ENCODE measurements around the gene ADRB1. TPM values are rescaled to one million over a fixed set of nuclear protein-coding genes. Genes with fewer than 3 reads are reported as not detected.

ADRB1 gene
- polyA plus RNA-seq, 1 donor: not detected

DNA sequence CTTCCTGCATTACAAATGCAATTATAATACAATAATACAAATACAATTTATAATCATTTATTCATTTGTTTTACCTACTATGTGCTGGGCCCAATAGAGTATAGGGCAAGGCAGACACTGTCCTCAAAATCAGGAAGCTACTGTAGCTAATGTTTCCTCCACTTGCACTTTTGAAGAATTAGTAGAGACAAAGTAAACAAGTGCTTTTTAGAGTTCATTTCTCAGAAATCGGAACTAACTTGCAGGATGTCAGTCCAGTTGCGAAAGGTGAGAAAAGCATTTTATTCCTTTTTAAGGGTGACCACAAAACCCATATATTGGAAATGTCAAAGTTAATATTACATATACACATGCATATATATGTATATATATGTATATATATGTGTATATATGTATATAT, 14.2 kb downstream of the ADRB1 start:
- no peak for DNase-seq

DNA sequence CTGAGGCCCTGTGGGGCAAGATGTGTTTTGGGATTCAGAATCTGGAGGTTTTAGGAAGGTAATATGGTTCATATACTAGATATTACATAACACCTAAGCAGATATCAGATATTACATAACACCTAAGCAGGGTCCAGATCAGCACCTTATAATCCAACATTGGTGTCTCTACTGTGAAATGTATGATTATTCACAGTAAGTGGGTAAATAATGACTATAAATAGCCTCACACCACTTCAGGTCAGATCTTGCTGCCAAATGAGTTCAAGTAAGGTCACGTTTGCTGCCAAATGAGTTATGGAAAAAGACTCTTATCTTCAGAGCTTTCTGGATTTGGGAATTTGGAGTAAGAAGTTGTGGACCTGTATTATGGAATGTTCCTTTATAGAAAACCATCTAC, 14.6 kb downstream of the ADRB1 start:
- no peak for DNase-seq

DNA sequence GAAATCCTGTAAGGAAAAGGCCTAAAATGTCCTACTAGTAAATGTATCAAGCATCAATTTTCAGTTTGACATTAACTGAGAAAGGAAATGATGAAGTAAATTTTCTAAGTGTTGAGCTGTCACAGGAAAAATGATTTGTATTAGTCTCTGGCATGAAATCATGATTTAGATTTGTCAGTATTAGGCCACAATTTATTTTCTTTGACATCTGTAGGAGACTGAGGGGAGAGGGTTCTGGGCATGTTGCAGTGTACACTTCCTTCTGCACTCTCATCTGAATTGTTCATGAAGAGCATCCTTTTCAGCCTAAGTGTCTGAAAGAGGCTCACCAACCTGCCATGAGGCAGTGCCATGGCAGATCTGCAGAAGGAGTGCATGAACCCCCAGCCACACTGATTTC, 15.9 kb downstream of the ADRB1 start:
- no peak for DNase-seq

DNA sequence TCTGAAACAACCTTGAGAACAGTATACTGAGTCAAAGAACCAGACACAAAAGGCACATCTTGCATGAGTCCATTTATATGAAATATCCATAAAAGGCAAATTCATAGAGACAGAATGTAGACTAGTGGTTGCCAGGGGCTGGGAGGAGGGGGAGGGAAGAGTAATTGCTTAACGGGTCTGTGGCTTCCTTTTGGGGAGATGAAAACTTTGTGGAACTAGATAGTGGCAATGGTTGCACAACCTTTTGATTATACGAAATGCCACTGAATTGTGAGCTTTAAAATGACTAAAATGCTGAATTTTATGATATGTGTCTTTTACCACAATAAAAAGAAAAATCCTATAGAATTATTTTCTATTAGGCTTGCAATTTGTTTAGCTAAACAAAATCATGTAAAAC, 16.8 kb downstream of the ADRB1 start:
- no peak for DNase-seq

DNA sequence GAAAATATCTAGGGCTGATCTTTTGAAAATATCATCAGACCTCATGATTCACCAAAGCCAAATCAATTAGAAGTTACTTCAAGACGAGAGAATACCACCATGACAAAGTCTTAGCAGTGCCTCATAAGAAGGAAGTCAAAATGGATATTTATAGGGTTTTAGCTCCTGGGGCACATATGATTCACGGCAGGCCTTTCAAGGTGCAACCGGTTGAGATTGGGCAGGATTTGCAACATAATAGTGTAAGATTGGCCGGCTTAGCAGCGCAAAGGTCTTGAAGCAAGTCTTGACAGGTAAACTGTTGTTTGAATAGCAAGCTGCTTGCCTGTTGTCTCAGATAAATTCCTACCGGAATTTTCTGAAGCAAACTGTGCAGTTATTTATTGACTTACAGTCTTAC, 17.5 kb downstream of the ADRB1 start:
- DNase-seq: no peak

DNA sequence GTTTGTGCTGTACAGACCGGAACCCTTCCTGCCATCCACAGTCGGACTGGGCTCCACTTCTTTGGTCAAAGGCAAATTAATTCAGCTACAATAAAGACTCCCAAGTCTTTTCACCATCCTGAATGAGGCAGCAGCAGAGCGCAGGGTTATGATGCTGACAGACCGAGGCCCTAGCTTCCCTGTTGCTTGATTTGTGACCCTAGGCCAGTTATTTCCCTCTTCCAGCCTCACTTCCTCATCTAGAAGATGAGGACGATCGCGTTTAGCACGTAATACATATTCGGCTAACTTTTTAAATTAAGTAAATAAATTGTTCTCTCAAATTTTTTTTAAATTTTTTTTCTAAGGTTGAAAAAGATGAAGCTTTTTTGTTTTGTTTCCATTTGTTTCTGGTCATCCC, 18.1 kb downstream of the ADRB1 start:
- DNase-seq: no peak

DNA sequence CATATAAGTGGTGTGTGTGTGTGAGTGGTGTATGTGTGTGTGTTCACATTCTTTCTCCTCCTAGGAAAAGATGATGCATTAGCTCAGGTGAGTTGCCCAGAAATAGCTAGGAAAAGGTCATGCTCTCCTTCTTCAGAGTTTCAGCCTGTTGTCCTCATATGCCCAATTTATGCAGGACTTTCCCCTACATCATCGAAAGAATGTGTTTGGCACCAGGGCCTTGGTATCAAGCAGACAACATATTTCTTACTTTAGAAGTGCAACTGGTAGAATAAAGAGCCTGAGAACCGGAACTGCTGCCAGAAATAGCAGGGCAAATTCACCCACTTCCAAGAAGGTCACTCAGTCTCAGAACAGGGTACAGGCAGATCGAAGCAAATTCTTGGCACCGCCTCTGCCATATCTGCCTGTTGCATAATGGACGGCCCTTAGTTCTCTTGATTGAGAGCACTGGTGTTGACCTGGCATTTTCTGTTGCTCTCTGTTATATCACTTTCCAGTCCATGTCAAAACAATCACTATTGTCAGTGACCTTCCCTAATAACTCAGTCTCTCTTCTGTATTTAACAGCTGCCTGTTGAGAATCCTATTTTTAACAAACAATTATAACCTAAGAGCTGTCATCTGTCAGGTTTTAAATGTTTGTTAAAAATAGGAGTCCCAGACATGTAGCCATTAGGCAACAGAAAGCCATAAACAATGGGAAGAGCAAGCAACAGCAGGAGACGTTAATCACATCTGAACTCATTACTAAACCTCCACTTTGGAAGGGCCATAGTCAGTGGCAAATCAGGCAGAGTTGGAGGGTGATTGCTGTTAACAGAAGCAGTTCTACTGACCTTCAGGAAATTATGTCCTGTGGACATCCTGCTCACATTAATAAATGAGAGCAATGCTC, 20.7 kb downstream of the ADRB1 start:
- no peak for DNase-seq

DNA sequence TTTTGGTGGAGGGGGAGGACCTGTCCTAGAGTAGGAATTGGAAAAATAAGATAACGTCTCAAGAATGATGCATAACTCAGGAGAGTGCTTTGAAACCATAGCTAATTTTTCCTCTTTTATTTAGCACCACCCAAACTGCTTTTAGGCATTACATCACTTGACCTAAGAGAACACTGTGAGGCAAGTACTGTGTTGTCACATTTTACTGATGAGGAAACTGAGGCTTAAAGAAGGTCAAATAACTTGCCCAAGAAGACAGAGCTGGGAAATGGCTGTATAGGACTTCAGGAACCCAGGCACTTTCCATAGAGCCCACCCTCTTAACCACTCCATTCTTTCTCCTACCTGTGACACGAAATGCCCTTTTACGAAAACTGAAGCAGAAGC, 21.4 kb downstream of the ADRB1 start:
- DNase-seq: no peak

DNA sequence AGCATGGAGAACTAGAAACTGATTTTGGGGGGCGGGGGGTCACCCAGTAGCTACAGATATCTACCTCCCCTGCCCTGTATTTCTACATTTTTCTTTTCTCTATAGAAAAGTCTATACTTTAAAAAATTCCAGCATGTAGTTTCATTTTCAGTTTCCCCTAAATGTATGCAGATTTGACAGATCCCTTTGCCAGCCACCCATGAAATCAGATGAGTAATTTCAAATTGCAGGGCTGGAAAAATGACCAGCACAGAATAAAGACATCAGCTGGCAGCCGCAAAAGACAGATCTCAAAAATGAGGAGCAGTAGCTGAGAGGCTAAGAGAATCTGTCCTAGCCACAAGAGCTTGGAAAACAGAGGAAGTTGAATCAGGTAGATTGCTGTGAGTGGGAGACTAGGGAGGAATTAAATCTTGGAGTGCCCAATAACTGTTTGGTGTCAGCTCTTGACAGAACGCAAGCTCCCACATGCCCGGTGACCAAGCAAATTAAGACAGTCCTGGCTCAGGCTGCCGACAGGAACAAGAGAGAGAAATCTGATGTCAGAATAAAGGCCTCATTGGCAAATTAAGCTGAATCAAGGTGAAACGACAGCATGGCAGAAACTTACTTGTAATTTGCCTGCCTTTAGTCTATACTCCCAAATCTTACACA, 24.5 kb downstream of the ADRB1 start:
- DNase-seq: no peak

DNA sequence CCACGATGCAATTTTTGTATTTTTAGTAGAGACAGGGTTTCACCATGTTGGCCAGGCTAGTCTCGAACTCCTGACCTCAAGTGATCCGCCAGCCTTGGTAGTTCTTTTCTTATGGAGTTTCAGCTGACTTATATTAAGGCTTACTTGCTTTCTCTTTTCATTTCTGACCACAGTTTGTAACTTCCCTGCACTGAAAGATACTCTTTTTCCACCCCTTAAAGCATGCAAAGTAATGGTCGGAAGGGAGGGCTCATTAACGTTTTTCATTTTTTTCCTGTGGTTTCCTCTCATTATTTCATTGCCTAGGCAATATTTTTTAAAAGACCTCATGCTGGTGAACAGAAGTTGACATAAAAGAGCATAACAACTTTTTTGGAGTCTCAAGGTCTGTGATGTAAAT, 27.0 kb downstream of the ADRB1 start:
- DNase-seq: no peak

DNA sequence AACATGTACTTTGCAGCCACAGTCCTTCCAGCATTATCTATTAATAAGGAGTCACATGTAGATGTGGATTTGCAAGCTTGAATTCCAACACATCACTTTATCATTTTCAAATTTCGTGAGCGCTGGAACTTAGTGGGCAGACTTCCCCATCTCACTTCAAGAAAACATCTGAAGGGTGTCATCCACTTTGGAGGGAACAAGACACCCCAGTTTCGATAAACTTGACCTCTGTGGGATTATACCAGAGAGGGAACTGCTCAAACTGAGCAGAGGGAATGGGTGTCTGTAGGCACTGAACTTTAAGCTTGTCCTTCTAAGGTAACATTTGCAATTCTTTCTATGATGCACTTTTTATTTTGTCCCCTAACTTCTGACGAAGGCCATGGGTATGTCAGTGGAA, 27.5 kb downstream of the ADRB1 start:
- DNase-seq: no peak

DNA sequence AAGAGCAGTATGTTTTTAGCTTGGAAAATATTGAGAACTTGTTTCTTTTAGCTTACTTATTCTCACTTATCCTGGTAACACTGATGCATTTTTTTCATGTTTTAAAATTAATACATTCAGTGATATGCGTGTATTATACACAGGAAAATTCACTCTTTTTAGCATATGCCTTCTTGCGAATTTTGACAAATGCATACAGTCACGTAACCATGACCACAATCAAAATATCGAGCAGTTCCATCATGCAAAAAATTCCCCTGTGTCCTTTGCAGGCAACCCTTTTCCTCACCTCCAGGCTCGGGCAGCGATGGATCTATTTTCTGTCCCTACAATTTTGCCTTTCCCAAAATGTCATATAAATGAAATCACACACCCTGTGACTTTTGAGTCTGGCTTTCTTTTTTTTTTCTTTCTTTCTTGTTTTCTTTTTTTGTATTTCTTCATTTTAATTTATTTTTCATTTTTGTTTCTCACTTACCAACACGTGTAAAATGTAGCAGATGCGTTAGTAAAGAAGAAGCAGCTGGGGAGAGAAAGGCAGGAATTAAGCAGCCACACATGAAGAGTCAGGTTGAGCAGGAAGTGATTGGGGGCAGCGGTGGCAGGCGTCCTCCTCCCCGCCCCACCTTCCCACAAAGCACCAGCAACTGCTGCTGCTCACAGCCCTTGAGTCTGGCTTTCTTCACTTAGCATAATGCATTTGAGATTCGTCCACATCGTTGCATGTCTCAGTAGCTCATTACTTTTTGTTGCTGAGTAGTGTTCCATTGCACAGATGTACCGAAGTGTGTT, 29.9 kb downstream of the ADRB1 start:
- no peak for DNase-seq

DNA sequence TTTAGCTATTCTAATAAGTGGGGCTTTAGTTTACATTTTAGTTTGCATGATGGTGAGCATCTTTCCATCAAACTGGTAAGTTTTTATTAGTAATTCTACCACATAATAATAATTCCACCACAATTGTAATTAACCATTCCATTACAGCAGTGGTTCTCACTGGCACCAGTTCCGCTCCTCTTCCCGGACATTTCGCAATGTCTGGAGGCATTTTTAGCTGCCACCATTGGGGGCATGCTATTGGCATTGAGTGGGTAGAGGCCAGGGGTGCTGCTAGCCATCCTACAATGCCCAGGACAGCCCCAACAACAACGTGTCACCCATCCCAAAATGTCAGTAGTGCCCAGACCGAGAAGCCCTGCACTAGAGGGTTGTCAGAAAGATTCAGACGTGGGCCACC, 31.4 kb downstream of the ADRB1 start:
- no peak for DNase-seq

DNA sequence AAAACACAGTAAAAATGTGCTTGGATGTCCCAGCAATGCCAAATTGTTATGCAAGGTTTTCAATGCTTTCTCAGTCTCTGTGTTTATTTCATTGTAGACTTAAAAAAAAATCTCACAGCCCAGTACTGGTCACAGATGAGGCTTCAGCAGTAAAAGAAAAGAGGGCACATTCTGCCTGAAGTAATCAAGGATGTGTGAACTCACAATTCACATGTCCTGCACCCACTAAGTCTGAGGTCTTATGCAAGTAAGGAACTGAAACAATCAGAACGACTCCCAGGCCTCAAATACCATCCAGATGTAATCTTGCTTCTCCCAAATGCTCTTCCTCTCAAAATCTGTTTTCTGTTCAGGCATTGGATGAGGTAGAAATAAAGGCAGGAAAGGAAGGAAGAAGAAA, 33.7 kb downstream of the ADRB1 start:
- DNase-seq: no peak

DNA sequence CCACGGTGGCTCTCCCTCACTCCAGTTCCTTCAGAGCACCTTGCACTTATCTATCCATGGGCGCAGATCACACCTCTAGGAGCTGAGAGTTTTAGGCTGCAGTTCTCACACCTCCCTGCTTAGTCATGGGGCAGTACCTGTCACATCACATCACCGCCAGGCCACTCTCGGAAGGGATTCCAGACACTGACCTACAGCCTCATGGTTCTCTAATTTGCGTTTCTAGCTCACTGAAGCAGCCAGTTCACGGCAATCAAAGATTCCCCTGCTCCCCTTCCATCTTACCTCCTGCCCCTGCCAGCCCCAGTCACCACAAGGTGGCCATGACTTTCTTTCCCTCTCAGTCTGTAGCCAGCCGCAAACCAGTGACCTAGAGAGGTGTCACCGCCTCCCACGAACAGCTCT, 34.2 kb downstream of the ADRB1 start:
- no peak for DNase-seq

DNA sequence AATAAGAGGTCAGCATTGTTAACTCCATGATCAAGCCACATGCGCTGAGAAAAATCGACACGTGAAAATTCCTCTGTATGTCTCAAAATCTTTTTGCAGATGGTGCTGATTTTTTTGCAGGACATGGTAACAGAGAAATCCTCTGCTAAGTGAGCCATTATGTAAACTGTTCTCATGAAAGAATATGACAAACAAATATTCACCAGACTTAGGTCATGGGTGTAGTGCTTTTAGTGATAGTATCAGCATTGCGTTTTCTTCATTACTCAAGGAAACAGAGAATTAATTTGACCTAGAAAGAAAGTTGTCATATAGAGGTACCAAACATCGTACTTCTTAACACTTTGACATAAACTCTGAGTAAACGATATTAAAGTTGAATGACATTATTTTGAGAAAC, 34.7 kb downstream of the ADRB1 start:
- DNase-seq: no peak

DNA sequence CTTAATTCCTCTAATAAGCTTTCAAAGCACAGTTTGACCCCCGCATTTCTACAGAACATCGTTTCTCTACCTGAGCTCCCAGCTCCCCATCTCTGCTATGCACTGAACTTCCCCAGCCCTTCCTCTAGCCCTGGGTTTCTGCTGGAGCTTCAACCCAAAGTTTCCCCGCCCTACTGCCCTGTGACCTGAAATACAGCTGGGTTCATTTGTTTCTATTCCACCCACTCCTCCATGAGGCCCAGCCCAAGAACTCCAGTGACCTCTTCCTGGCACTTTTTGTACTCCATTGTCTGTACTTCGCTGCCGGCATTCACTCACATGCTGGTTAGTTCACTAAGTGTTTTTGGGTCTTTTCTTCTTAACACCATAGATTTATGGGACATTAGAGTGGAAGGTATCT, 35.8 kb downstream of the ADRB1 start:
- DNase-seq: no peak

DNA sequence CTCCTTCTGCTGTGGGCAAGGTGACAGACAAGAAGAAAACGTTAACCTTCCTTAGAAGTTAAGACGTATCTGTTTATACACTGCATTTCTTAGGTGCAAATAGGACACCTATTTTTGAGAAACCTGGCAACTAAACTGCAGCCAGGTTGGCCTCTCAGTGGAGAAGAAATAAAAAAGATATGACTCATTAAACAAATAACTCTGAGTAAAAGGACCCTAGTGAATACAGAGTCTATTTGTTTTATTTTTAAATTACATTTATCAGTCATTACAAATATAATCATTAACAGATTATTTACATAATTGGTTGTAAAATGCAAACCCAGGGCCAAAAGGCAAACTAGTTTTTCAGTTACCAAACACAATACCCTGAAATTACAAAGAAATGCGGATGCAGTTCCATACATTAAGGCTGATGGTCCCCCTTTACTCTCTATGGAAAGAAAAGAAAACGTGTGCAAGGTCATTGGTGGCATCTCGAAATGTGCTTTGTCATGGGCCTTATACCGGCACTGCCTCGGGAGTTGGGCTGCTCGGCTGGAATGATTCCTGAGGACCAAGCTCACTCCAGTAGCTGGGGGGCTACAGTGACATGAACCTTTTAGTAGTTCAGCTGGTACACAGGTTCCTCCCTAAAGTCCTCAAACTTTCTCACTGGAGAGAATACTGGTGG, 38.4 kb downstream of the ADRB1 start:
- DNase-seq: no peak

DNA sequence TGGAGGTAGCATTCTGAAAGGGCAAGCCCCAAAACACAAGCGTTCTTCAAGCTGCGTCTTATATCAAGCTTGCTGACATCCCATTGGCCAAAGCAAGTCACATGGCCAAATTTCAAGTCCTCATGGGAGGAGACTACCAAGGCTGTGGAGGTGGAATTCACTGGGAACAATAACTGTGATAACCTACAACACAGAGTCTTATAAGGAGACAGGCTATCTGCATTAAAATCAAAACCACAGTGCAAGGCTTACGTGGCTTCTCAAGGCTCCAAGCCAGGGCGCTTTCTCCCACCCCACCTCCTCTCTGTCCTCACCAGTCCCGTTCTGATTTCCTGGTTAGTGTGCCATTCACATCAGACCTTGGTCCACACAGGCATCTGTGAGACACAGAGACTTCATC, 39.4 kb downstream of the ADRB1 start:
- no peak for DNase-seq

DNA sequence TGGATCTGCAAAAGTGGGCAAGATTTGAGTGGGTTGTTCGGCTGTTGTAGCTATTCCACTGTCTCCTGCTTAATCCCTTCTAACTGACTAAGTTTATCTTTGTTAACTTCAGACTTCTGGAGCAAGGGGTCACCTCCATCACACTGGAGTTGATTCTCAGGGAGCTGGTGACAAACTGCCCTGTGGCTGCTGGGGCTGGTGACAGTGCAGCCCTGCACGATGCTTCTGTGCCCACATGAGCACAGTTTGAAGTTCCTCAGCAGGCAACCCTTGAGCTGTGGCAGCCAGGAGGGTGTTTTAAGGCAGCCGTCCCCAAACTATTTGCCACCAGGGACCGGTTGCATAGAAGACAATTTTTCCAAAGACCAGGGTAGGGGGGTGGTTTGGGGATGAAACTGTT, 40.5 kb downstream of the ADRB1 start:
- no peak for DNase-seq

DNA sequence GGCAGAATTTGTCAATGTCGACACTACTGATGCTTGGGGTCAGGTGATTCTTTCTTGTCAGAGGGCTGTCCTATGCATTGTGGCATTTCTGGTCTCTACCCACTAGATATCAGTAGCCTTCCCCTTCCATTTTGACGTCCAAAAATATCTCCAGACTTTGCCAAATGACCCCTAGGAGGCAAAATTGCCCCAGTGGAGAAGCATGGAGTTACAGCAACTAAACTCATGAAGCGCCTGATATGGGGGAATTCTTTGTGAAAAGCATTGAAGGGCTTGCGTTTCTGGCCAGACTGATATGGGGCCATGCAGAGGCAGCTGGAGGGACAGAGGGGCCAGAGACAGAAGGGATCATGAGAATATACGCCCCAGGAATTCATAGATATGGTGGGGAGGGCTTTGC, 43.6 kb downstream of the ADRB1 start:
- DNase-seq: no peak

DNA sequence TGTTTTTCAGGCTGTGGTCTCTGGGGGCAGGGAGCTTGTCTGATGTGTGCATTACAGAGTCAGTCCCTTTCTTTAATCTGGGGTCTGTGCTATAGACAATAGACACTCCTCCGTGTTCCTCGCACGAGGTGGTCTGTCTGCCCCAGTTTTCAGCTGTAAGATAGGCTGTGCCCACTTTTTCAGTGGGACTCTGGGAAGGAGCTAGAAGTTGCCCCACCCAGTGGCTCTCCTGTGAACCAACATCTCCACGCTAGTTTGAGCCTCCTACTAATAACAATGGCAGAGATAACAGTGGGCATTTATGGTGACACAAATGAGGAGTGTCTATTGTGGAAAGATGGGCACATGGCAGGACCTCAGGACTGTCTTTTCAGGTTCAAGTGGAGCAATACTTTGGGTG, 44.0 kb downstream of the ADRB1 start:
- no peak for DNase-seq

DNA sequence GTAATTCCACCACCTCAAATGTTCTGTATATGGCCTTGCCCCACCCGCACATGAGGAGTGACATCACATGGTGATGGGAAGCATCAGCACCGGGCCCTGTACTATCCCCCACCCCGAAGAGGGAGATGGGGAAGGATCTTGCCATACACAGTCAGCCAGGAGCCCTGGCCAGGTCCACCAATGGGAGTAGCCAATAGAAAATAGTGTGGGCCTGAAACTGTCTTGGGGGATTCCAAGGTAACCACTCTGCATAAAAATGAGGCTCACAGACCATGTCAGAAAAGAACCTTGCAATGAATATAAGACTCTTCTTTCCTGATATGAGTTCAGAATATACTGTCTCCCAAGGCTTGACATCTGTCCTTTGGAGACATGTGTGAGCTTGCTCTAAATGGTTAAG, 51.1 kb downstream of the ADRB1 start:
- DNase-seq: no peak
